ENCODE data around the gene SLC37A1.

SLC37A1 gene

DNA sequence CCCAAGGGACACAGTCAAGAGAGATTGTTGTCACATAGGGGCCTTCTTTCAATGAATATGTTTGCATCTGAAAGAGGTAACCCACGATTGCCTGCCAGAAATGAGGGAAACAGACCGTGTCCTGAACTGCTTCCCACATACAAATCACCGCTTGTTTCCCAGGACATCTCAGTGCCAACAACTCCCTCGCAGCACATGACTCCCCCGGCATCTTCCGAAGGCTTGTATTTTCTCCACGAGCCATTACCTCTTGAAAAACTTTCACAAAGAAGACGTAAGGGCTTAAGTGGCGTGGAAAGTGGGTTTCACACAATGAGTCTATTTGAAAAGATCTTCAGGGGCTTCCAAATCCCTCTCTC, 108.1 kb downstream of the SLC37A1 start:
- TF ChIP-seq CTCF (IDR thresholded peaks at IDR 0.05; ENCODE audit: borderline replicate concordance, extremely low read depth, low read length, poor library complexity, severe bottlenecking): no peak
- no peak for TF ChIP-seq EZH2 (IDR thresholded peaks at IDR 0.05; ENCODE audit: borderline replicate concordance, low read depth, low read length, severe bottlenecking)
- no peaks in the 10 kb centered on the region for H4K20me1 ChIP-seq (ENCODE audit: insufficient read depth, low read length)
- H3K36me3 ChIP-seq (ENCODE audit: insufficient read depth, low read length): no peaks in the 10 kb centered on the region
- H3K27me3 ChIP-seq (ENCODE audit: insufficient read depth, low read length, poor library complexity): peaks cover 9% of the 10 kb centered on the region
- H2AFZ ChIP-seq (ENCODE audit: low read depth, low read length): no peak overlapping the region
- H3K4me3 ChIP-seq (ENCODE audit: low read depth in 1 of 2, low read length in 2 of 2): no peak overlapping the region
- no peak for DNase-seq
- no peaks in the 10 kb centered on the region for H3K4me1 ChIP-seq (ENCODE audit: insufficient read depth, low read length)
- ATAC-seq (ENCODE audit: insufficient read depth, low read depth): no peak
- no peak overlapping the region for H3K4me2 ChIP-seq (ENCODE audit: insufficient read depth, low read length)
- no peaks in the 10 kb centered on the region for H3K9me3 ChIP-seq (ENCODE audit: insufficient read depth, low read length, severe bottlenecking)
- no peak overlapping the region for H3K9ac ChIP-seq (ENCODE audit: low read depth, low read length)
- no peak overlapping the region for H3K27ac ChIP-seq (ENCODE audit: low read length)
- no peaks in the 10 kb centered on the region for H3K79me2 ChIP-seq (ENCODE audit: insufficient read depth, low read length)

GRCh38 chr21:42622284-42622683, 108.6 kb downstream of the SLC37A1 start:
- no peak for TF ChIP-seq EZH2 (IDR thresholded peaks at IDR 0.05; ENCODE audit: borderline replicate concordance, low read depth, low read length, severe bottlenecking)
- TF ChIP-seq CTCF (IDR thresholded peaks at IDR 0.05; ENCODE audit: borderline replicate concordance, extremely low read depth, low read length, poor library complexity, severe bottlenecking): no peak
- Histone ChIP-seq H3K36me3 (ENCODE audit: insufficient read depth, low read length) (no peaks in the 10 kb centered on the region), H3K4me1 (ENCODE audit: insufficient read depth, low read length) (no peaks in the 10 kb centered on the region), H2AFZ (ENCODE audit: low read depth, low read length) (no peak overlapping the region), H3K27ac (ENCODE audit: low read length) (no peak overlapping the region), H3K4me2 (ENCODE audit: insufficient read depth, low read length) (no peak overlapping the region), H3K9ac (ENCODE audit: low read depth, low read length) (no peak overlapping the region), H3K9me3 (ENCODE audit: insufficient read depth, low read length, severe bottlenecking) (no peaks in the 10 kb centered on the region), H3K79me2 (ENCODE audit: insufficient read depth, low read length) (no peaks in the 10 kb centered on the region), H3K4me3 (ENCODE audit: low read depth in 1 of 2, low read length in 2 of 2) (no peak overlapping the region), H4K20me1 (ENCODE audit: insufficient read depth, low read length) (no peaks in the 10 kb centered on the region), H3K27me3 (ENCODE audit: insufficient read depth, low read length, poor library complexity) (peaks cover 5% of the 10 kb centered on the region)
- DNase-seq (no peak), ATAC-seq (ENCODE audit: insufficient read depth, low read depth) (no peak)

DNA sequence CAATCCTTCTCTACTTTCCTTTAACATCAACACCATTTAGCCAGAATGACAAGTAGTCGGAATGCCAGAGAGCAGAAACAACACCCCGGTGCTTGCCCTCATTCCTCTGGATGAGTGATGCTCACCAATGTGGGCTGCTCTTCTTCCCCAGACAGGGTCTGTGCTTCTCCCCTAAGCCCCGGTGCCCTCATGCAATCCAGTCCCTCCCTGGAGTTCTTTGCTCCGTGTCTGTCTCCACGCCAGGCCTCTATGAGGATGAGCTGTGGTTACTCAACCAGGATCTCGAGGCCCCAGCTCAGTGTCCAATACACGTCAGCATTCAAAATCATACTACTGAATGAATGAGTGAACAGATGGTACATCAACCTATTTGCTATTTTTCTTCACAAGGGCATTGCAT, 110.0 kb downstream of the SLC37A1 start:
- H3K79me2 ChIP-seq (ENCODE audit: insufficient read depth, low read length): no peaks in the 10 kb centered on the region
- ATAC-seq (ENCODE audit: insufficient read depth, low read depth) (no peak), DNase-seq (no peak)
- H3K4me3 ChIP-seq (ENCODE audit: low read depth in 1 of 2, low read length in 2 of 2): no peak overlapping the region
- H3K27ac ChIP-seq (ENCODE audit: low read length): no peak overlapping the region
- no peaks in the 10 kb centered on the region for H4K20me1 ChIP-seq (ENCODE audit: insufficient read depth, low read length)
- H3K27me3 ChIP-seq (ENCODE audit: insufficient read depth, low read length, poor library complexity): peaks cover 3% of the 10 kb centered on the region
- no peak overlapping the region for H3K9ac ChIP-seq (ENCODE audit: low read depth, low read length)
- no peaks in the 10 kb centered on the region for H3K9me3 ChIP-seq (ENCODE audit: insufficient read depth, low read length, severe bottlenecking)
- no peak overlapping the region for H3K4me2 ChIP-seq (ENCODE audit: insufficient read depth, low read length)
- no peaks in the 10 kb centered on the region for H3K4me1 ChIP-seq (ENCODE audit: insufficient read depth, low read length)
- H3K36me3 ChIP-seq (ENCODE audit: insufficient read depth, low read length): no peaks in the 10 kb centered on the region
- TF ChIP-seq CTCF (IDR thresholded peaks at IDR 0.05; ENCODE audit: borderline replicate concordance, extremely low read depth, low read length, poor library complexity, severe bottlenecking): no peak
- TF ChIP-seq EZH2 (IDR thresholded peaks at IDR 0.05; ENCODE audit: borderline replicate concordance, low read depth, low read length, severe bottlenecking): no peak
- H2AFZ ChIP-seq (ENCODE audit: low read depth, low read length): no peak overlapping the region
